HG03575 (cell line): ENCODE data around the gene SMPD2.

Source experiments
- ATAC-seq: cut with Tn5 transposase; IDR thresholded peaks from one replicate; pipeline ENCODE4 v1.9.1; 2021; ENCODE audit not compliant: unreplicated experiment, insufficient number of reproducible peaks, low FRiP score; ENCODE audit errors: extremely low read depth

SMPD2 gene

DNA sequence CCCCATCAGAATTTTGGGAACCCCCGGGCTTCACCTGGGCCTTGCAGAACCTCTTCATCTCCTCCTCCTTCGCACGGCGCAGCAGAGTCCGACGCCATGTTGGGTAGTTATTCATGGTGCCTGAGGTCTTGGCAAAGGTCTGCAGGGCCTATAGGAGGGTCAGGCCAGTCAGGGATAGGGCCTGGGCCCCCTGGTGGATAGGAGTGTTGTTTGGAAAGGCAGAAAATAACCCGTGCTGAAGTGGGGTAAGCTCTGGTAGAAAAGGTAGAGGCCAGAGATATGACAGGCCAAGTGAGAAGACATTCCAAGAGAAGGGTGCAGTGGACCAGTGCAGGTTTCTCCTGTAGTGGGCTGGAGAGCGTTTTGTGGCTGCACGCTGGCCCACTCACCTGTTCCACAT, 4.9 kb downstream of the SMPD2 start:
- ATAC-seq: no peak

DNA sequence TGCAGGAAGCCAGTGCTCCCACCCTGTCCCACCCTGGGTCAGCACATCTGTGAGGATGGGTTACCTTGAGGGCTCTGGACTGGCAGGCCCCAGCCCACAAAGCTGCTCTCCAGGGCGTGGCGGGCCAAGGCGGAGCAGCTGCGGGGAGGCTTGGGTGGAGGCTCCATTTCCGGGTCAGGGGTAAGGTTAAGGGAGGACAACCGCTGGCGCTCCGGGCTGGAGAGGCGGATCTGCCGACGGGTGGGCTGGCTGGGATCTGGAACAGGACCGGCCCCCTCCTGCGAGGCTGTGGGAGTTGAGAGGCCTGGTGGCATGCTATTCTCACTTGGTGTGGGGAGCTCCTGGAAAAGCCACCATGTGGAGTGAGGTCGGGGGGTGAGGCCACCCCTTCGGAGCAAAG, 5.5 kb downstream of the SMPD2 start:
- ATAC-seq: no peak

DNA sequence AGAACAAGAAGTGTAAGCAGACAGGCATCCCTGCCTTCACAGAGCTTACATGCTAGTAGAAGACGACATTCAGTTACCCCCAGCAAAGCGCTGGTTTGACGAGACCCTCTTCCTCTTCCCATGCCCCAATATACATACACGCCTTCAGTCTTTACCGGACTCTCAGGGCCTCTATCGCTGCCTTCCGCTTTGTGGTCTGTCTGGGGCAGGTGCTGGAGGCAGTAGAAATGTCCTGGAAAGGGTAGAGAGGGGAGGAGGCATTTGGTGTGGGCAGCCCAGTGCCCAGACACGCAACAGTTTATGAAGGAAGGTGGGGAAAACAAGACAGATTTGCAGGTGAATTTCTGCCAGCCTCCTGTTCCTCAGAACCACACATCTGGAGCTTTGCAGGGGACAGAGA, 6.0 kb downstream of the SMPD2 start:
- no peak for ATAC-seq

DNA sequence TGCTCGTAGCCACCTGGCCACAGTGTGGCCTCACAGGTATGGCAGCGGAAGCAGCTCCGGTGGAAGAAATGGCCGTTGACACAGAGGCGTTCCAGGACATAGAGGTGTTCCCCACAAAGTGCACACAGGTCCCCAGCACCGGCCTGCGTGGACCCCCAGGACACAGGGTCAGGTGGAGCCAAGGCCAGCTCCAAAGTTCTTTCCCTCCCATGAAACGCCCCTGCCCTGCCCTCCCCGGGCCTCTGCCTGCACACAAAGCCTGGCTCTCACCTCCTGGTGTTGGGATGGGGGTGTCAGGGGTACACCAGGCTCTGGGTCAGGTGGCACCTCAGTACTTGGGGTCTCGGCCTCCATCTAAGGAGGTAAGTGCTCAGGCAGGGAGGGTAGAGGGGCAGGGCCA, 6.6 kb downstream of the SMPD2 start:
- no peak for ATAC-seq

DNA sequence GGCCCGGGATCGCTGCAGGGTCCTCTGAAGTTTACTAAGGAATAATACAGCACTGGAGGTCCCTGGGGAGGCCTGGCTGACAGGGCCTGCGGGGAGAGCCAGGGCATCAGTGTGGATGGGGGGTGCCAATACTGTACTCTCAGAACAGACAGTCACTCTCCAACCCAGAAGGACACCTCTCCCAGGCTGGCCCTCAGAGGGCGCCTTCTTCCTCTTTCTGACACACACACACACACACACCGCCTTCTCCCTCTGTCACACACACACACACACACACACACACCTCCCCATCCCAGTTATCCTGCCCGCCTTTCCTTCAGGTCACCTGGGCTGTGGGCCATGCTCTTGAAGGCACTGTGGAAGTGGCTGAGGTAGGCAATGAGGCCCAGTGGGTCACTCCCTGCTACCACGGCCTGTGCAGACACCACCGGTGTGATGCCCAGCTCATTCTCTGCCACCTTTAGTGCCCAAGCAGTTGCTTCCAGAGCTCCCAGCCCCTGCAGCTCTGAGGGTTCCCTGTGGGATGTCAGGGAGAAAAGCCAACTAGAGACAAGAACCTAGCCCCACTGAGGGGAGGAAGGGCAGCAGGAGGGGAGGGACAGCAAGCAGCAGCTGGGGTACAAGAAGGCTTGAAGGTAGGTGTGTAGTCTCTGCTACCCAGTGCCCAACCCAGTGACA, 7.5 kb downstream of the SMPD2 start:
- ATAC-seq: no peak

DNA sequence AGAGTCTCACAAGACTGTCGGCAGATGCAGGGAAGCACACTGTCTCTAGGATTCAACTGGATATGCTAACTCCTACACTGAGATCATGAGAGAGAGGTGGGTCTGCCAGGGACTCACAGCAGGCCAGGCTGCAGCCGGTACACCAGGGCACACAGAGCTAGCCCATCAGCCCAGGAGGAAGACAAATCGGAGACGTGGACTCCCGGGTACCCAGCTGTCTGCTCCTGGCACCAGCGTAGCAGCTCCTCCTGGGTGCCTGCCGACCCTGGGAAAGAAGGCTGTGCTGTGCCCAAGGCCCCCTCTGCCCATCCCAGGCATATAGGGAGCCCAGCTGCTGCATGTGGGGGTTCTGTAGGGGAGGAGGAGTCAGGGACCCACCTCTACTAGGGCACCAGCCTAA, 8.1 kb downstream of the SMPD2 start:
- ATAC-seq: no peak

DNA sequence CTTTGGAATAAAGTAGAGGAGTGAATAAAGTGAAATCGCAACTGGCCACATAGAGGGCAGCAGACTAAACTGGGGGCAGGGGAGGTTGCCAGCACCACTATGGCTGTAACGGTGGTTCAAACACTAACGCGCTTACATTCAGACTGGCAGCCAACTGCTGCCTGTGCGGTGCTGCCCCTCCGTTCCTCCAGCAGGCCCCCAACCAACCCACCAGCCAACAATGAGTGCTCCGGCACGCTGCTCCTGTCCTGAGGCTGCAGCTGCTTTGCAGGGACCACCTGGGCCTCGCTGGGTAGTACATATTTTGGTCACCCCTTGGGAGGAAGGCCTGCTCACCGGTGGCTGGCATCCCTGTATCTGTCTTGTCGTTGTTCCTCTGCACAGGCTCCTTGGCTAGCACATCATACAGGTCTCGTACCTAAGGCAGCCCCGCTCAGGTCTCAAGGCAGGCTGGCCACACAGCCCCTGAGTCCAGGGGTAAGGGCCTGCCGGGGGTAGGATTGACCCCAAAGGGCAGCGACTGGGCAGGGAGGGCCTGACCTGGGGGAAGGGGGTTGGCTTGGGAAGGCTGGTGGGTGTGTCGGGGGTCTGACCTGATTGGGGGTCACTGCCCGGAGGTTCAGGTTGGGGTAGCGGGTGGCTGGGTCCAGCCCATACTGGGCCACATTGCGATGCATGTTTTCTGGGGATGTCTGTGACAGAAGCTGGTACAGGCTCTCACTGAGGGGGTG, 8.7 kb downstream of the SMPD2 start:
- no peak for ATAC-seq

DNA sequence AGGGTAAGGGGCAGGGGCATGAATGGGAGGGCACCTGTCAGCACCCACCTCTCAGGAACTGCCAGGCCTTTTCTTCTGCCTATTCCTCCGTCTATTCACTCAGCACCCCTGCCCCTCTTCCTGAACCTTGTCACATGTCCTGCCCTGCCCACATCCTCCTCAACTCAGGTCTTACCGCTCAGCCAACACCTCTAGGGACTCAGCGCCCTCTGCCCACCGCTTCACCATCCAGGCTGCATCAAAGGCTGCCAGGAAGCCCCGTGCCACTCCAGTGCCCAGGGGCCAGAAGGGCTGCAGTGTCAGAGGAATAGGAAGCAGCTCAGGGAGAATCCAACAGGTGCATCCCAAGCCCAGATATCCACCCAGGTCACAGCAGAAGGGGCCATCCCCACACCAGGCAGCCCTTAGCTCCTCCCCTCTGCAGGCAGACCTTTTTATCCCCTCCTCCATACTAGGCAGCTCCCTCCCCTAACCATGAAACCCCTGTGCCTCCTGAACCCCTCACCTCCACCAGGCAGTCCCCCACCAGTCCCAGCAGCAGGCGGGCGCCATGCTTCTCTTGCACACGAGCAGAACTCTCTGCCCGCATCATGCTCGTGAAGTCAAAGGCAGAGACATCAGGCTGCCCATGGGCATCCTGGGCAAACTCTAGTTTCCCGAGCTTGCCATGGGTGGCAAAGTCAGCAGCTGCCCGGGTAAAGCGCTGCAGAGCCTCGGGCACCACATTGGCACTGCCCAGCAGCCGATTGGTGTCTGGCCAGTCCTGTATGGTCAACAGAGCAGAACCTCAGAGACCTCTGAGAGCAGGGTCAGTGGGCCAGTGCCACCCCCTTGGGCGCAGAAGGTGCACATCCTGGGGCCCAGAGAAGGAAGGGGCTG, 9.5 kb downstream of the SMPD2 start:
- no peak for ATAC-seq

DNA sequence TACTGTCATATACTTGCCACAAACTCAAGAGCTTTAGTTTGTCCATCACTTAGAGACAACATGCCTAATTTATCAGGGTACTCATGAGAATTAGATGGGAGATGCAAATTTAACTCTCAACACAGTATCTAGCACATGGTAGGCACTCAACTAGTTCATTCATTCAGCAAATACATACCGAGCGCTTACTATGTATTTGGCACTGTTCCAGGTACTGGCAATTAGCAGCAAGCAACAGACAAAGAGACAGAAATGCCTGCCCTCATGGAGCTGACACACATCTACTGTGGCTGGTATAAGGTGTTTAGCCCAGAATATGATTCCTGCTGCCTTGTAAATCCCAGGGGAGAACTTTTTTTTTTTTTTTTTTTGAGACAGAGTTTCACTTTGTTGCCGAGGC, 10.3 kb downstream of the SMPD2 start:
- ATAC-seq: no peak

DNA sequence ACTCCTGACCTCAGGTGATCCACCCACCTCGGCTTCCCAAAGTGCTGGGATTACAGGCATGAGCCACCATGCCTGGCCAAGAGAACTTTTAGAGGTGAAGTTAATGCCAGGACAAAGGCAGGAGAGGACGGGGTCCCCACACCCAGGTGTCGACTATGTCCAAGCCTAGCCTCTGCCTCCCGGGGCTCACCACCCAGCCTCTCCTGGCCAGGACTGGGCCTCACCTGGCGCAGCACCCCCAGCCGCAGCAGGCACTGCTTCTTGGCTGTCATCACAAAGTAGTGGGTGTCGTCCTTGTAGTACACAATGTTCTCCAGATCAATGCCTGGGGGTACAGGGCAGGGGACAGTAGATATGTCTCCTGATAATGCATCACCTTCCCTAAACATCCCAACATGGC, 10.9 kb downstream of the SMPD2 start:
- no peak for ATAC-seq

DNA sequence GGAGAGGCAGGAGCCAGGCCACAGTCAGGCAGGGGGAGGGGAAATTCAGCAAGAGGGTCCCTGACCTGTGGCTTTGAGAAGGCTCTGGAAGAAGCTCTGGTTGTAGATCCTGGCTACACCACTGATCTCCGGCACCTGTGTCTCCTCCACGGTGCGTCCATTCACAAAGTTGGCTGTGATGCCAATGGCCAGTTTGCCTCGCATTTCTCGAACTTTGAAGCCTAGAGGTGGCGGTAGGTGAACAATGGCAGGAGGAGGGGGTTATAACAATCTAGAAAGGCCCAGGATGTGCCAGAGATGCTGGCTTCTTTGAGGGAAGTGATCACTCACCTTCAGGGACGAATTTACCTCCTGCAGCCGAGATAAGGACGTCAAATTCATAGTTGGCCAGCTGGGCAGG, 11.7 kb downstream of the SMPD2 start:
- ATAC-seq: no peak

DNA sequence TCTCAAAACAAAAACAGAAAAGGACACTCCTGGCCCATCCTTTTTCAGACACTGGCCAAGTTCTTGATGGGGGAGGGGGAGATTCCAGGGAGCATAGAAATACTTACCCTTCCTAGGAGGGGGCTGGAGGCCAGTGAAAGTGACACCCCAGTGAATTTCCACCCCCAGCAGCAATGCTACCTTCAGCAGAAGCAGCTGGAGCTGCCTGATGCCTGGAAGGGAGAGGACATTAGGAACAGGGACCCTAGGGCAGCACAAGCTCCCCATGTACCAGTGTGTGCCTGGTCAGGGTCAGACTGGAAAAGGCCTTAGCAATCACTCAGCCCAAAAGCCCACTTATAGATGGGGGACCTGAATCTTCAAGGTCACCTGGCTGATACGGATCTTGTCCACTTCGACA, 12.6 kb downstream of the SMPD2 start:
- no peak for ATAC-seq

DNA sequence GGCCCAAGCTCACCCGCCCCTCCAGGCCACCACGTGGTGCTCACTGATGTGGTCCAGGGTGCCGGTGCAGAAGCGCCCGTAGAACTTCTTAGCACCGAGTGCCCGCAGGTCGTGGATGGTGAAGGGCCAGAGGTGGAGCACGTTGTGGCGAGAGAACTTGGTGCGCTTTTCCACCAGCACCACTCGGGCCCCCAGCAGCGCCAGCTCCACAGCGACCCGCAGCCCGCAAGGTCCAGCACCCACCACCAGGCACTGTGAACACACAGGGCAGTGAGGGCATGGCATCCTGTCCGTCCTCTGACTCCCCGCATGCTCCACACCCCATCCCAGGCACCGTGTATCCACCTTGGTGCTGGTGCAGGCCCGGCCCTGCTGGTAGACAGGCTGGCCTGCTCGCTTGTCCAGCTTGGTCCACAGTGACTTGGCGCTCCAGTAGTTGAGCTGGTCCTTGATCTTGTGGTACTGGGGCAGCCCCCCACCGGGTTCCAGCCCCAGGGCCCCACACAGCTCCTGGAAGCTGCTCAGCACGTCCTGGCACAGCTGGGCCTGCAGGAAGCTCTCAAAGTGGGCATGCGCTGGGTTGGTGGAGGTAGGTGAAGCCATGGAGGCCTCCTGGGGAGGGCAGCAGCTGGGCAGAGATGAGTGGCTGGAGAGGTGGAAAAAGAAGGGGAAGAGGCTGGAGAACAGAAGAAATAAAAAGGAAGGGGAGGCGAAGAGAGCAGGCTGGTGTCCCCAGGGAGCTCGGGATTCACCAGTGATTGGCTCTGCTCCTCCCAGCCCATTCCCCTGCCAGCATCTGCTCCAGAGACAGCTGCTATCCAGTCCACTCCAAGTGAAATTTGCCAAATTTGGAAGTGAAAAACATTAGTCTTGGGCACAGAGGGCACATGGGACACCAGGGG, 13.3 kb downstream of the SMPD2 start:
- no peak for ATAC-seq

DNA sequence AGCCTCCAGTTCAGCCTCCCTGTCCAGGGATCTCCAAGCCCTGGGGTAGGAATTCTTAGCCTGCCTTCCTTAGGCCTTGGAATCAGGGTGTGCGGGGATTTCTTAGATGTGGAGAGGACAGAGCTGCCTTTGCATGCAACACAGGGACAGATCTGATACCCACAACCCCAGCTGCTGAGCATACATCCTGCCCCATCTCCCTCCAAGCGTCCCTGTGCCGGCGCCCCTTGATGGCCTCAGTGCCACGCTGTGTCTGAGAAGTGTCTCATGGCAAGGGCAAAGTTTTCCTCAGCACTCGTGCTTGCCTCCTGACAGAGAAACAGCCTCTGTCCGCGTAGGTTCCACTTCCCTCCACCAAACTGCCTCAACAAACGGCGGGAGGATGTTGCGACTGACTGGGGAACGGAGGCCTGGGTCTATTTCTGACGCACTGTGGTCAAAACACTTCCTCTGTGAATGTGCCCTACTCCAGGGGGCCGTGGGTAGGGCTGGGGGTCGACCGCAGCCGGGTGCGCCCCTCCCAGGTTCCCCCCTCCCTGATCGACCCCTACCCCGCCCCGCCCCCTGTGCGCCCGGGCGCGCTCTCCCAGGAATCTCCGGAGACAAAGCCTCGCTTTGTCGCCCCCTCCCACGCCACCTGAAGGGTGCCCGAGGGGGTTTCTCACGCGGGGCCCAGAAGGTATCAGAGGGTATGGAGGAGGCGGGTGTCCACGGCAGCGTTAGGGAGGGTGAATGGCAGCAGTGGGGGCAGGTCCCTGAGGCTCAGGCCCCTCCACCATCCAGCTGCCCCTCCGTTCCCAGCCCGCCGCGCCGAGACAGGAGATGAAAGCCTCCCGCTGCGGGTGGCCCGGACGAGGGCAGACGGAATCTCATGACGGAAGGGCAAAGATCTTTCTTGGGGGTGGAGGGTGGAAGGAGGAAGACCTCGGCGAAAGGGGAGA, 14.2 kb downstream of the SMPD2 start:
- no peak for ATAC-seq

DNA sequence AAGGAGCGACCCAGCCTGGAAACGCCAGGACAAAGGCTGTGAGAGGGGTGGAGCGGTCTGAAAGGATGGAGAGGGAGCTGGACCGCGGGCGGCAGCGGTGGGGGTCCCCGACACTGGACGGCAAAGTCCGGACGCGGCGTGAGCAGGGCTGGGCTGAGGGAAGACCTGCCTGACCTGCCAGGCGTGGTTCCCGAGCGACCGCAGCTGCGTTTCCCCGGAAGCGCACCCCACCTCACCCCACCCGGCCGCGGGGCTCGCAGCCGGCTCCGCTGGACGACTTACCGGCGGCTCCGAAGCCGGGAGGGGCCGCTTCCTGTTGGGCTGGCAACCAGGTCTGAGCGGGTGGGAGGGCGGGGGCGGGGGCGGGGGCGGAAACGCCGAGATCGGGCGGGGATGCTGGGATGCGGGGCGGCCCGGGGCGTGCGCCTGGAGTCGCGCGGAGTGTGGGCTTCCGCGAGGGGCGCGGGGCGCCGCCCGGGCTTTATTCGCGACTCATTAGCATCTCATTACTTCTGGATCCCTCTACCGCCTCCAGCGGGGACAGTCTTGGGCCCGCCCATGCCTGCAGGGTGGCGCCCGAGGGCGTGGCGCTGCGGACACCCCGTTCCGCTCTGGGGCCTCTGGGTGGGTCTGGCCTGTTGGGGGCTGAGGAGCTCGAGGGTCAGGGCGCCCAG, 15.1 kb downstream of the SMPD2 start, which contains the start of gene MICAL1:
MICAL1 (minus strand) TSS at position 336 of the 674 bp plus-strand sequence. CDS start 1,576 bp downstream, outside the sequence.
- no peak for ATAC-seq

DNA sequence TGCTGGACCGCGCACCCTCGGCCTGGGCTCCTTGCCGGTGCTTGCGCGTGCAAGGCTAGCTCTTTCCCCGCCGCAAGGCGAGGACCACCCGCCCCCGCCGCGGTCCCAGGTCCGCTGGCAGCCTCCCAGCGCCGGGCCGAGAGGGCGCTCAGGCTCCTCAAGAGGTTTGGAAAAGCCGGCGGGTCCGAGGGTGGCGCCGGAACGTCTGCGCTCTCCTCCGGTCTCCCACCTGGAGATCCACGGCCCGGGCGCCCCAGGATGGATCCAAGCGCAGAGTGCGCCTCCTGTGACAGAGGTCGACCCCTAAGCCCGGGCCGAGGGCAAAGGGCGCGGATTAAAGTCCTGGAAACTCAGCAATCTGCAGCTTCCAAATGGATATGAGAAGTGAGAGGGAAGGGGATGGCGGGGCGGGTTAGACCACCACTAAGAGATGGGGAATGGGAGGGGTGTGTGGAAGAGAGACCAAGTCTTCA, 15.6 kb downstream of the SMPD2 start:
- ATAC-seq: no peak
